CD4-positive, alpha-beta T cell treated with Interleukin-12 subunit alpha and Interleukin-12 subunit beta, for 1 hour (primary cell): ENCODE results near the gene MPRIP.

Source experiments
- DNase-seq: peaks from one replicate; pipeline ENCODE4 v3.0.0-alpha.2; 2020

Gene MPRIP

GRCh38 chr17:17072546-17072945 lies 30.3 kb downstream of the MPRIP start:
- DNase-seq: no peak

- DNase-seq: no peak
Measured at GRCh38 chr17:17073030-17073564, 30.8 kb downstream of the MPRIP start.

- no peak for DNase-seq
Measured at GRCh38 chr17:17073581-17074403, 31.5 kb downstream of the MPRIP start.

GRCh38 chr17:17075125-17075781 lies 33.0 kb downstream of the MPRIP start:
- DNase-seq: no peak

GRCh38 chr17:17076066-17076465 lies 33.8 kb downstream of the MPRIP start:
- DNase-seq: no peak

- DNase-seq: no peak
Measured at GRCh38 chr17:17077101-17077500, 34.8 kb downstream of the MPRIP start.

GRCh38 chr17:17077861-17078732 lies 35.8 kb downstream of the MPRIP start:
- DNase-seq: no peak

GRCh38 chr17:17078832-17079231 lies 36.6 kb downstream of the MPRIP start:
- DNase-seq: no peak

- DNase-seq: no peak
Measured at GRCh38 chr17:17079336-17079735, 37.1 kb downstream of the MPRIP start.

- no peak for DNase-seq
Measured at GRCh38 chr17:17079761-17080160, 37.5 kb downstream of the MPRIP start.

- DNase-seq: no peak
Measured at GRCh38 chr17:17080181-17080631, 37.9 kb downstream of the MPRIP start.

GRCh38 chr17:17080781-17081180 lies 38.5 kb downstream of the MPRIP start:
- no peak for DNase-seq

GRCh38 chr17:17081304-17081940 lies 39.2 kb downstream of the MPRIP start:
- DNase-seq: no peak

GRCh38 chr17:17082878-17083277 lies 40.6 kb downstream of the MPRIP start:
- no peak for DNase-seq

GRCh38 chr17:17084317-17084835 lies 42.1 kb downstream of the MPRIP start:
- no peak for DNase-seq

GRCh38 chr17:17084941-17085340 lies 42.7 kb downstream of the MPRIP start:
- DNase-seq: no peak

- no peak for DNase-seq
Measured at GRCh38 chr17:17086585-17086984, 44.3 kb downstream of the MPRIP start.

- DNase-seq: no peak
Measured at GRCh38 chr17:17087424-17088015, 45.3 kb downstream of the MPRIP start.

- DNase-seq: no peak
Measured at GRCh38 chr17:17088086-17088485, 45.8 kb downstream of the MPRIP start.

GRCh38 chr17:17088541-17089525 lies 46.6 kb downstream of the MPRIP start:
- DNase-seq: no peak
